Muscle layer of duodenum (tissue), 2 donors: Measurements from ENCODE around the gene CHPT1.
"Not testable (repeated sequence)": the region's sequence is repeated elsewhere in the genome, so short reads cannot be mapped to it uniquely, and the experiment has no call there.

ENCODE experiments used
- H3K27ac ChIP-seq: one replicate; pipeline ENCODE4 v1.7.0; 2013; ENCODE audit warnings: mild to moderate bottlenecking, low read length
- H3K27me3 ChIP-seq: one replicate; pipeline ENCODE4 v1.7.0; 2013; ENCODE audit warnings: low read depth, mild to moderate bottlenecking, control low read depth, low read length
- H3K36me3 ChIP-seq, 2 donors: one replicate each; pipeline ENCODE4 v1.7.0; 2013; ENCODE audit warnings: low read length in 2 of 2, control low read depth in 1 of 2, mild to moderate bottlenecking in 1 of 2; ENCODE audit not compliant: insufficient read depth in 2 of 2, control insufficient read depth in 1 of 2
- H3K4me1 ChIP-seq, 2 donors: one replicate each; pipeline ENCODE4 v1.7.0; 2013; ENCODE audit warnings: low read length in 2 of 2, mild to moderate bottlenecking in 2 of 2, control low read depth in 1 of 2, moderate library complexity in 1 of 2; ENCODE audit not compliant: insufficient read depth in 2 of 2, control insufficient read depth in 1 of 2
- H3K4me3 ChIP-seq, 2 donors: one replicate each; pipeline ENCODE4 v1.7.0; 2013; ENCODE audit warnings: low read length in 2 of 2, low read depth in 1 of 2, mild to moderate bottlenecking in 1 of 2
- H3K9me3 ChIP-seq, 2 donors: one replicate each; pipeline ENCODE4 v1.7.0; 2013; ENCODE audit warnings: low read length in 2 of 2, control low read depth in 1 of 2, mild to moderate bottlenecking in 1 of 2; ENCODE audit not compliant: control insufficient read depth in 1 of 2
- donor health status: healthy.

The CHPT1 gene

DNA sequence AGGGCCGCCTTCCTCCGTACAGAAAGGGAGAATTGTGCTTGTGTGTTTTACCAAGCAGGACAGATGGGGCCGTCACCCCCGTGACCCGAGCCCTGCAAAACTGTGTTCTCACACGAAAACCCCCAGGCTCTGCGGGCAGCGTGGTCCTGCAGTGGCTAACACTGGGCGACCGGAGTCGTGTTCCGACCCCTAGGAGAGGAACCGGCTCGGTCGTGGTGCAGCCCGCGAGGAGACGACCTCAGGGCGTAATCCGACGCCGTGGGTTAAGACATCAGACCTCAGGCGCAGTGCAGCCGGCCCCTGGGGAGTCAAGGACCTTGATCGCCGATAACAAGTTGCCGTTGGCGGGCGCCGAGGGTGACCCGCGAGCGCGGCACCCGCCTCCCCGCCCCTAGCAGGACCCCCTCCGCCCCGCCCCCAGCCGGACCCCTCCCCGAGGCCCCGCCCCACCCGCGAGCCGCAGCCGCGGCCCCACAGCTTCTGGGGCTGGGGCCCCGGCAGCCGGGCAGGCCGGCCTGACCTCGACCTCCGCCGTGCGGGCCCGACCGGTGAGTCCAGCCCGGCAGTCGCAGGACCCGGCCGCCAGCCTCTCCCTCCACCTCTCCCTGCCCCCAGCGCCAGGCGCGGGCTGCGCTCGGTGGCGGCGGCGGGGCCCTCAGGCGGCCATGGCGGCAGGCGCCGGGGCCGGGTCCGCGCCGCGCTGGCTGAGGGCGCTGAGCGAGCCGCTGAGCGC is at the start of gene CHPT1:
TSS of gene CHPT1 (plus strand) at position 444 of the 733 bp plus-strand sequence. CDS start at position 666, 222 bp downstream.
- peak within 1 kb of the TSS; percentile 89 to 92 for H3K4me3 ChIP-seq
- peaks cover 13 to 37% of the 10 kb centered on the region in 2 donors for H3K4me1 ChIP-seq

GRCh38 chr12:101647711-101648110 is 49.7 kb upstream of the CHPT1 start:
- H3K36me3 ChIP-seq: no peaks in the 10 kb centered on the region
- no peaks in the 10 kb centered on the region for H3K9me3 ChIP-seq
- H3K4me1 ChIP-seq: no peaks in the 10 kb centered on the region
- no peak overlapping the region for H3K27ac ChIP-seq
- no peak overlapping the region for H3K4me3 ChIP-seq
- H3K27me3 ChIP-seq: no peaks in the 10 kb centered on the region

More for the DNA sequence above, at the start of gene CHPT1:
- Histone ChIP-seq H3K27ac (peak within 1 kb of the TSS; percentile 83), H3K36me3 (no peaks in the 10 kb centered on the region), H3K27me3 (no peaks in the 10 kb centered on the region), H3K9me3 (no peaks in the 10 kb centered on the region)

DNA sequence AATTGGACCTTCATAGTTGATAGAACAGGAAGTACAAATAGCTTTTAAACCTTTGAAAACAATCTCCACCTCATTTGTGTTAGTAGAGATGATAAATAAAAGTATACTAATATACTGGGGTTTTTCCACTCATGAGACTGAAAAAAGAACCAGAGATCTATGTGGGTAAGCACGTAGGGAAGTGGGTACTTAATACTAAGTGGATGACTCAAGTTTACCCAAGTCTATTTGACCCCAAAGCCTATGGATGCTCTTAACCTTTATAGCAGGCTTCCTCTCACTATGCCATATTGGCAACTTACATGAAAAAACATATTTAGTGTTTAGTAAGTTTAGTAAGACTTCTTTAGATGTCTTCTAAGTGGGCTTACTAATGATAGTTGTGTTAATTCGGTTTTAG is 49.2 kb upstream of the CHPT1 start:
- H3K27me3 ChIP-seq: no peaks in the 10 kb centered on the region
- H3K27ac ChIP-seq: no peak overlapping the region
- H3K36me3 ChIP-seq: no peaks in the 10 kb centered on the region
- H3K4me3 ChIP-seq: no peak overlapping the region
- no peaks in the 10 kb centered on the region for H3K4me1 ChIP-seq
- H3K9me3 ChIP-seq: no peaks in the 10 kb centered on the region

DNA sequence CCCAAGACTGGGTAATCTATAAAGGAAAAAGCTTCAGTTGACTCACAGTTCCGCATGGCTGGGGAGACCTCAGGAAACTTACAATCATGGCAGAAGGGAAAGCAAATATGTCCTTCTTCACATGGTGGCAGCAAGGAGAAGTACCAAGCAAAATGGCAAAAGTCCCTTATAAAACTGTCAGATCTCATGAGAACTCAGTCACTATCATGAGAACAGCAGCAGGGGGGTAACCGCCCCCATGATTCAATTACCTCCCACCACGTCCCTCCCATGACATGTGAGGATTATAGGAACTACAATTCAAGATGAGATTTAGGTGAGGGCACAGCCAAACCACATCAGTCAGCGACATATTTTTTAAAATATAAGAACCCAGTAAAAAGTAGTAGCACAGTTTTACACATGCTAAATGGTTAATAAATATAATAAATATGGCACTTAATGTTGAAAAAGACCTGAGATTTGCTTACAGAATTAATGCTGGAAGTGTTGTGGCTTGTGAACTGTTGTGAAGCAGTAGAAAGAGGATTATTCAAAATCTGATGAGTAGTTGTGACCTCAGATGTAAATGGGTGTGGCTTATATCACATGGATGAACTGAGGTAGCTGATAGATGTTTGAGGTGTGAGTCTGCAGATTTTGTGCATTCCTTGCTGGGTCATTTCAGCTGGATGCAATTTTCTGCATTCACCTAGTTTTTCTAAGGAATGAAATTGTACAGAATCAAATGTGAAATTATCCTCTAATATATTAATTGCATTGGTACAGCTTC is 46.9 kb upstream of the CHPT1 start:
- H3K9me3 ChIP-seq: no peaks in the 10 kb centered on the region
- no peaks in the 10 kb centered on the region for H3K27me3 ChIP-seq
- H3K27ac ChIP-seq: no peak overlapping the region
- H3K36me3 ChIP-seq: no peaks in the 10 kb centered on the region
- no peak overlapping the region for H3K4me3 ChIP-seq
- no peaks in the 10 kb centered on the region for H3K4me1 ChIP-seq

GRCh38 chr12:101653030-101653429 is 44.4 kb upstream of the CHPT1 start:
- Histone ChIP-seq H3K36me3 (no peaks in the 10 kb centered on the region), H3K4me1 (no peaks in the 10 kb centered on the region), H3K27me3 (no peaks in the 10 kb centered on the region), H3K4me3 (no peak overlapping the region), H3K27ac (no peak overlapping the region), H3K9me3 (no peaks in the 10 kb centered on the region)

GRCh38 chr12:101653503-101653902 is 43.9 kb upstream of the CHPT1 start:
- H3K4me1 ChIP-seq: no peaks in the 10 kb centered on the region
- no peaks in the 10 kb centered on the region for H3K27me3 ChIP-seq

GRCh38 chr12:101654442-101654841 is 43.0 kb upstream of the CHPT1 start:
- no peak overlapping the region for H3K27ac ChIP-seq
- no peaks in the 10 kb centered on the region for H3K9me3 ChIP-seq
- H3K36me3 ChIP-seq: no peaks in the 10 kb centered on the region
- no peaks in the 10 kb centered on the region for H3K4me1 ChIP-seq
- H3K4me3 ChIP-seq: no peak overlapping the region
- no peaks in the 10 kb centered on the region for H3K27me3 ChIP-seq

More at GRCh38 chr12:101653503-101653902, 43.9 kb upstream of the CHPT1 start:
- Histone ChIP-seq H3K36me3 (no peaks in the 10 kb centered on the region), H3K9me3 (no peaks in the 10 kb centered on the region), H3K27ac (no peak overlapping the region), H3K4me3 (no peak overlapping the region)

DNA sequence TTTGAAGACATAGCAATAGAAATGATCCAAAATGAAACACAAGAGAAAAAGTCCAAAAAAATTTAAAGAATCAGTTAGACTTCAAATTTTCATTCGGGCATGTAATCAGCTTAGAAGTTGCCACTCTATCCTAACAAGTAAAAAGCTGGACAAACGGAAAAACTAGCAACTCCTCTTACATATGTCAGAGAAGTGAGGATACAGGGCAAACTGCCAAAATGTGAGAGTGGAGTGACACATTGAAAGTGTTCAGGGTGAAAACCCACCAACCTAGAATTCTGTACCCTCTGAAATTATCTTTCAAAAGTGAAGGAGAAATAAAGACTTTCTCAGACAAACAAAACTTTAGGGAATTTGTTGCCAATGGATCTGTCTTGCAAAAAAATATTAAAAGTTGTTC is 42.0 kb upstream of the CHPT1 start:
- no peak overlapping the region for H3K4me3 ChIP-seq
- H3K9me3 ChIP-seq: no peaks in the 10 kb centered on the region
- no peak overlapping the region for H3K27ac ChIP-seq
- no peaks in the 10 kb centered on the region for H3K36me3 ChIP-seq
- H3K27me3 ChIP-seq: no peaks in the 10 kb centered on the region
- H3K4me1 ChIP-seq: no peaks in the 10 kb centered on the region

DNA sequence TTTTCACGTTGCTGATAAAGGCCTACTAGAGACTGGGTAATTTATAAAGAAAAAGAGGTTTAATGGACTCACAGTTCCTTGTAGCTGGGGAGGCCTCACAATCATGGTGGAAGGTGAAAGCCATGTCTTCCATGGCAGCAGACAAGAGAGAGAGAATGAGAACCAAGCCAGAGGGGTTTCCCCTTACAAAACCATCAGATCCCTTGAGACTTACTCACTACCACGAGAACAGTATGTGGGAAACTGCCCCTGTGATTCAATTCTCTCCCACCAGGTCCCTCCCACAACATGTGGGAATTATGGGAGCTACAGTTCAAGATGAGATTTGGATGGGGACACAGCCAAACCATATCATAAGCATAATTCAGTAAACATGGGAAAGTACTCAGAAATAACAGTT is 36.8 kb upstream of the CHPT1 start:
- not testable (repeated sequence) for H3K27me3 ChIP-seq, H3K4me3 ChIP-seq, H3K4me1 ChIP-seq, H3K36me3 ChIP-seq, H3K27ac ChIP-seq, H3K9me3 ChIP-seq

- no peak overlapping the region for H3K27ac ChIP-seq
- H3K4me1 ChIP-seq: no peaks in the 10 kb centered on the region
- H3K4me3 ChIP-seq: no peak overlapping the region
- H3K27me3 ChIP-seq: no peaks in the 10 kb centered on the region
- H3K36me3 ChIP-seq: no peaks in the 10 kb centered on the region
- H3K9me3 ChIP-seq: no peaks in the 10 kb centered on the region
Observed at GRCh38 chr12:101663298-101663697, 34.1 kb upstream of the CHPT1 start.

DNA sequence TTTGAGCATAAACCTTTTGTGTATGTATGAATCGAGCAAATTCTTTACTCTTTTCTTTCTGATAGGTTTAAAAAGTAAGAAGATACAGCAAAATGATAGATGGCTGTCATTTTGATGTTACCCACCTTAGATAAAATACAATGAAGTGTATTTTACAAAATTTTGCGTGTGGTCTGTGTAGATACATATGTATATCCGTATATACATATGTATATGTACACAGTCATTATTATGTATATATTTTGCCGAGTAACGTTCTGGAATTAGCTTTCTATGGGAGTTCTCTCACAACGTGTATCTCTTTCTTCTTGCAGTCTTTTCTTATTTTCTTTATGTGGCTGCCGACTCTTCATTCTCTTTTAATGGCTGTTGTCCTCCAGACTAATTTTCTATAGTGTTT is 32.4 kb upstream of the CHPT1 start:
- no peaks in the 10 kb centered on the region for H3K9me3 ChIP-seq
- no peaks in the 10 kb centered on the region for H3K4me1 ChIP-seq
- H3K36me3 ChIP-seq: no peaks in the 10 kb centered on the region
- H3K27me3 ChIP-seq: no peaks in the 10 kb centered on the region
- no peak overlapping the region for H3K4me3 ChIP-seq
- no peak overlapping the region for H3K27ac ChIP-seq
